ENCODE measurements around the gene MTMR12. TPM values are rescaled to one million over a fixed set of nuclear protein-coding genes. Genes with fewer than 3 reads are reported as not detected.

MTMR12 gene
- total RNA-seq, 1 experiment from 2014 or later = 42.7 TPM

DNA sequence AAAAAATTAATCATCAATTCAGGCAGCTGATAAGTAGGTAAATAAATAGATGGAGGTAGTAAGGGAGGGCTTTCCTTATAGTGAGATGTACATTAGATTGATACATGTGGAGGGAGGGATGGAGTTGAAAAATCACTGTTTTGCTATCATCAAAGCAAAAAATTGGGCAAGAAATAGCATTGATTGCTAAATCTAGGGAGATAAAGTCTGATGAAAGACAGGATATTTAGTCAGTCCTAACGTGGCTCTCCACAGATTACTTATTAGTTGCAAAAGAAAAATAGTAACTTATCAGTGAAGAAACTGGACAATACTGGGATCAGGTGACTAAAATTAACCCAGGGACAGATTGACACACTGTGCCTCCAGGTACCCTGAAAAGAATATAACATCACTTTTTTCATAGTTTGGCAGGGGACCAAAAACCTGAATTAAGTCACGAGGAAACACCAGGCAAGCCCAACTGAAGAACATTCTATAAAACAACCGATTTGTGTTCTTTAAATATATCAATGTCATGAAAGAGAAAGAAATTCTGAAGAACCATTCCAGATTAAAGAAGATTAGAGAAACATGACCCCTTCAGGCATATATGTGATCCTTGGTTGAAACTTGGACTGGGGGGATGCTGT, 111.5 kb downstream of the MTMR12 start:
- ChIA-PET POLR2A (no interaction called here), CTCF (no interaction called here)
- TF ChIP-seq GABPB1 (CRISPR knock-in tag; IDR thresholded peaks at IDR 0.05) = peak; percentile 86
- TF ChIP-seq, protein P1, sequence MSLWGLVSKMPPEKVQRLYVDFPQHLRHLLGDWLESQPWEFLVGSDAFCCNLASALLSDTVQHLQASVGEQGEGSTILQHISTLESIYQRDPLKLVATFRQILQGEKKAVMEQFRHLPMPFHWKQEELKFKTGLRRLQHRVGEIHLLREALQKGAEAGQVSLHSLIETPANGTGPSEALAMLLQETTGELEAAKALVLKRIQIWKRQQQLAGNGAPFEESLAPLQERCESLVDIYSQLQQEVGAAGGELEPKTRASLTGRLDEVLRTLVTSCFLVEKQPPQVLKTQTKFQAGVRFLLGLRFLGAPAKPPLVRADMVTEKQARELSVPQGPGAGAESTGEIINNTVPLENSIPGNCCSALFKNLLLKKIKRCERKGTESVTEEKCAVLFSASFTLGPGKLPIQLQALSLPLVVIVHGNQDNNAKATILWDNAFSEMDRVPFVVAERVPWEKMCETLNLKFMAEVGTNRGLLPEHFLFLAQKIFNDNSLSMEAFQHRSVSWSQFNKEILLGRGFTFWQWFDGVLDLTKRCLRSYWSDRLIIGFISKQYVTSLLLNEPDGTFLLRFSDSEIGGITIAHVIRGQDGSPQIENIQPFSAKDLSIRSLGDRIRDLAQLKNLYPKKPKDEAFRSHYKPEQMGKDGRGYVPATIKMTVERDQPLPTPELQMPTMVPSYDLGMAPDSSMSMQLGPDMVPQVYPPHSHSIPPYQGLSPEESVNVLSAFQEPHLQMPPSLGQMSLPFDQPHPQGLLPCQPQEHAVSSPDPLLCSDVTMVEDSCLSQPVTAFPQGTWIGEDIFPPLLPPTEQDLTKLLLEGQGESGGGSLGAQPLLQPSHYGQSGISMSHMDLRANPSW (CRISPR knock-in tag; conservative IDR thresholded peaks at IDR 0.05; ENCODE audit: low read depth) = no peak
- TF ChIP-seq FOXK1 (CRISPR knock-in tag; IDR thresholded peaks at IDR 0.05) = no peak
- Mint-ChIP-seq H3K4me1 (no peaks in the 10 kb centered on the region), H3K4me3 (no peak overlapping the region), H3K9me3 (no peaks in the 10 kb centered on the region), H3K36me3 (no peaks in the 10 kb centered on the region), H3K27me3 (ENCODE audit: low read depth) (no peaks in the 10 kb centered on the region), H3K27ac (no peak overlapping the region)
- ATAC-seq = no peak
- no peak for DNase-seq (ENCODE audit: low spot score)

DNA sequence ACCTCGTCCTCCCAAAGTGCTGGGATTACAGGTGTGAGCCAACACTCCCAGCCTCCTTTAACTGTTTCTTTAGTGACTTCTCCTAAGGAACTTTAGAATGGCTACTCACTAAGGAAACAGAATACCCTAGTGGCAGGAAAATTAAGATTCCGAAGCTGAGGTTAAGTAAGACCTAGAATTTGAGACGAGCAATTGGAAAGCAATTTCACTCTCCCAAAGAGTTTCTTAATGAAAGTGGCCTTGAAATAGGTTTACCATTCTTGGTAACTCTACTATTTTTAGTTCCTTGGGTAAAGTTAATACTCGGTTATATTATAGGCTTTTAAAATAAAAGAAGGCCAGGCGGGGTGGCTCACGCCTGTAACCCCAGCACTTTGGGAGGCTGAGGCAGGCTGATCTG, 115.7 kb downstream of the MTMR12 start:
- no peak for DNase-seq (ENCODE audit: low spot score)
- TF ChIP-seq, protein P2, sequence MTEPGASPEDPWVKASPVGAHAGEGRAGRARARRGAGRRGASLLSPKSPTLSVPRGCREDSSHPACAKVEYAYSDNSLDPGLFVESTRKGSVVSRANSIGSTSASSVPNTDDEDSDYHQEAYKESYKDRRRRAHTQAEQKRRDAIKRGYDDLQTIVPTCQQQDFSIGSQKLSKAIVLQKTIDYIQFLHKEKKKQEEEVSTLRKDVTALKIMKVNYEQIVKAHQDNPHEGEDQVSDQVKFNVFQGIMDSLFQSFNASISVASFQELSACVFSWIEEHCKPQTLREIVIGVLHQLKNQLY (CRISPR knock-in tag; IDR thresholded peaks at IDR 0.05) = no peak
- TF ChIP-seq TEAD4 (CRISPR knock-in tag; IDR thresholded peaks at IDR 0.05) (no peak), NR2C2 (CRISPR knock-in tag; IDR thresholded peaks at IDR 0.05) (no peak), JUN (CRISPR knock-in tag; IDR thresholded peaks at IDR 0.05) (no peak)
- TF ChIP-seq, protein P3, sequence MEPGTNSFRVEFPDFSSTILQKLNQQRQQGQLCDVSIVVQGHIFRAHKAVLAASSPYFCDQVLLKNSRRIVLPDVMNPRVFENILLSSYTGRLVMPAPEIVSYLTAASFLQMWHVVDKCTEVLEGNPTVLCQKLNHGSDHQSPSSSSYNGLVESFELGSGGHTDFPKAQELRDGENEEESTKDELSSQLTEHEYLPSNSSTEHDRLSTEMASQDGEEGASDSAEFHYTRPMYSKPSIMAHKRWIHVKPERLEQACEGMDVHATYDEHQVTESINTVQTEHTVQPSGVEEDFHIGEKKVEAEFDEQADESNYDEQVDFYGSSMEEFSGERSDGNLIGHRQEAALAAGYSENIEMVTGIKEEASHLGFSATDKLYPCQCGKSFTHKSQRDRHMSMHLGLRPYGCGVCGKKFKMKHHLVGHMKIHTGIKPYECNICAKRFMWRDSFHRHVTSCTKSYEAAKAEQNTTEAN (CRISPR knock-in tag; IDR thresholded peaks at IDR 0.05) = no peak
- CTCF ChIA-PET = interaction anchor here (1.5 to 1.9 kb wide), 2 partner anchors 35 to 133 kb away, joined by 4 to 5 read pairs; no protein-coding TSS in a partner anchor
- ATAC-seq = peak; percentile 61
- Mint-ChIP-seq H3K27me3 (ENCODE audit: low read depth) (no peaks in the 10 kb centered on the region), H3K4me1 (no peaks in the 10 kb centered on the region), H3K9me3 (no peaks in the 10 kb centered on the region), H3K27ac (no peak overlapping the region), H3K36me3 (no peaks in the 10 kb centered on the region), H3K4me3 (no peak overlapping the region)
- POLR2A ChIA-PET = no interaction called here

DNA sequence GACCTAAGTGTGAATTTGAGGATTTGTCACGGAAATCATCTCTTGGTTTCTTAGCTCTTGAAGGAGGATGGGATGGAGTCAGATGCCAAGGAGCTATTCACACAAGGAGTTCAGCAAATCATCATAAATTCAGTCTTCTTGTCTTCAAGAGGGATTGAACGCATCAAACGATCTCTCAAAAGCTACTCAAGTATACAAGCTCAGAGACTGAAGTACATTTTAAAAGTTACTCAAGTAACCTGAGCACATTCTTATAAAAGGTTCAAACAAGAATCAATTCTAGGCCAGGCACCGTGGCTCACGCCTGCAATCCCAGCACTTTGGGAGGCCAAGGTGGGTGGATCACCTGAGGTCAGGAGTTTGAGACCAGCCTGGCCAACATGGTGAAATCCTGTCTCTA, 117.5 kb downstream of the MTMR12 start:
- Mint-ChIP-seq H3K27me3 (ENCODE audit: low read depth) (no peaks in the 10 kb centered on the region), H3K36me3 (0 out of 2 replicates have a peak, but pooled peaks cover 1% of the 10 kb centered on the region), H3K9me3 (0 out of 2 replicates have a peak, but pooled peaks cover 2% of the 10 kb centered on the region), H3K27ac (no peak overlapping the region), H3K4me3 (no peak overlapping the region), H3K4me1 (no peaks in the 10 kb centered on the region)
- ATAC-seq = no peak
- DNase-seq (ENCODE audit: low spot score) = no peak
- ChIA-PET CTCF (no interaction called here), POLR2A (no interaction called here)
- TF ChIP-seq, protein P4, sequence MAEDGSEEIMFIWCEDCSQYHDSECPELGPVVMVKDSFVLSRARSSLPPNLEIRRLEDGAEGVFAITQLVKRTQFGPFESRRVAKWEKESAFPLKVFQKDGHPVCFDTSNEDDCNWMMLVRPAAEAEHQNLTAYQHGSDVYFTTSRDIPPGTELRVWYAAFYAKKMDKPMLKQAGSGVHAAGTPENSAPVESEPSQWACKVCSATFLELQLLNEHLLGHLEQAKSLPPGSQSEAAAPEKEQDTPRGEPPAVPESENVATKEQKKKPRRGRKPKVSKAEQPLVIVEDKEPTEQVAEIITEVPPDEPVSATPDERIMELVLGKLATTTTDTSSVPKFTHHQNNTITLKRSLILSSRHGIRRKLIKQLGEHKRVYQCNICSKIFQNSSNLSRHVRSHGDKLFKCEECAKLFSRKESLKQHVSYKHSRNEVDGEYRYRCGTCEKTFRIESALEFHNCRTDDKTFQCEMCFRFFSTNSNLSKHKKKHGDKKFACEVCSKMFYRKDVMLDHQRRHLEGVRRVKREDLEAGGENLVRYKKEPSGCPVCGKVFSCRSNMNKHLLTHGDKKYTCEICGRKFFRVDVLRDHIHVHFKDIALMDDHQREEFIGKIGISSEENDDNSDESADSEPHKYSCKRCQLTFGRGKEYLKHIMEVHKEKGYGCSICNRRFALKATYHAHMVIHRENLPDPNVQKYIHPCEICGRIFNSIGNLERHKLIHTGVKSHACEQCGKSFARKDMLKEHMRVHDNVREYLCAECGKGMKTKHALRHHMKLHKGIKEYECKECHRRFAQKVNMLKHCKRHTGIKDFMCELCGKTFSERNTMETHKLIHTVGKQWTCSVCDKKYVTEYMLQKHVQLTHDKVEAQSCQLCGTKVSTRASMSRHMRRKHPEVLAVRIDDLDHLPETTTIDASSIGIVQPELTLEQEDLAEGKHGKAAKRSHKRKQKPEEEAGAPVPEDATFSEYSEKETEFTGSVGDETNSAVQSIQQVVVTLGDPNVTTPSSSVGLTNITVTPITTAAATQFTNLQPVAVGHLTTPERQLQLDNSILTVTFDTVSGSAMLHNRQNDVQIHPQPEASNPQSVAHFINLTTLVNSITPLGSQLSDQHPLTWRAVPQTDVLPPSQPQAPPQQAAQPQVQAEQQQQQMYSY (CRISPR knock-in tag; IDR thresholded peaks at IDR 0.05) = no peak
- TF ChIP-seq MXD4 (CRISPR knock-in tag; IDR thresholded peaks at IDR 0.05; ENCODE audit: borderline replicate concordance) (no peak), PRRX2 (CRISPR knock-in tag; IDR thresholded peaks at IDR 0.05) (no peak), NFATC4 (CRISPR knock-in tag; IDR thresholded peaks at IDR 0.05) (no peak), TEAD1 (CRISPR knock-in tag; IDR thresholded peaks at IDR 0.05) (no peak), ZNF121 (CRISPR knock-in tag; IDR thresholded peaks at IDR 0.05) (no peak), SMAD4 (CRISPR knock-in tag; IDR thresholded peaks at IDR 0.05) (no peak), JAZF1 (CRISPR knock-in tag; IDR thresholded peaks at IDR 0.05) (no peak), SP1 (CRISPR knock-in tag; conservative IDR thresholded peaks at IDR 0.05) (no peak), NR3C1 (CRISPR knock-in tag; conservative IDR thresholded peaks at IDR 0.05; ENCODE audit: low read depth) (no peak), SMAD3 (CRISPR knock-in tag; IDR thresholded peaks at IDR 0.05; ENCODE audit: borderline replicate concordance) (no peak), ELF4 (CRISPR knock-in tag; IDR thresholded peaks at IDR 0.05; ENCODE audit: low read depth) (no peak), GRHL2 (CRISPR knock-in tag; IDR thresholded peaks at IDR 0.05; ENCODE audit: insufficient replicate concordance, severe bottlenecking) (no peak)
- TF ChIP-seq, protein P5, sequence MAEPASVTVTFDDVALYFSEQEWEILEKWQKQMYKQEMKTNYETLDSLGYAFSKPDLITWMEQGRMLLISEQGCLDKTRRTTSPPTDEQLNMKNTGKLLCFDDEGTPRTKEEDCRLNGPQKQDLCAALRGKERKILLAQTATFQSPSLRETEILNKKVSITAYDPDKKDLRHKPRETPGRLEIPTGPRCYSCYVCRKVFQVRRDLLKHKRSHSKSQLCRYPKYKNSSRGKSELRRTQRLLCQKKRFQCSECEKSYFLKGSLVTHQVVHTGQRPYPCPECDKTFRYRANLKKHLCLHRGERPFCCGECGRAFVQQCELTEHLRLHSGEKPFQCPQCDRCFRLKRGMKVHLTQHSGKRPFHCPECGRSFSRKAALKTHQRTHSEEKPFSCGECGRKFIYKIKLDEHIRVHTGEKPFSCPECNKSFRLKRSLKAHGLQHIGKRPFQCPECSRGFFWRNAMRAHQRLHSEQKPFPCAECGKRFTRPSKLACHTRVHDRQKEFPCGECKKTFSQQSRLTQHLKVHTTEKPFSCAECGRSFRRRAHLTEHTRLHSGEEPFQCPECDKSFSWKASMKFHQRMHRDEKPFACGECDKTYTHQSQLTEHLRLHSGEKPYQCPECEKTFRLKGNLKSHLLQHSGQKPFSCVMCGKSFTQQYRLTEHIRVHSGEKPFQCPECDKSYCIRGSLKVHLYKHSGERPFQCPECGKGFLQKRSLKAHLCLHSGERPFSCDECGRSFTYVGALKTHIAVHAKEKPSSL (CRISPR knock-in tag; conservative IDR thresholded peaks at IDR 0.05) = no peak
- TF ChIP-seq, protein P6, sequence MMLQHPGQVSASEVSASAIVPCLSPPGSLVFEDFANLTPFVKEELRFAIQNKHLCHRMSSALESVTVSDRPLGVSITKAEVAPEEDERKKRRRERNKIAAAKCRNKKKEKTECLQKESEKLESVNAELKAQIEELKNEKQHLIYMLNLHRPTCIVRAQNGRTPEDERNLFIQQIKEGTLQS (CRISPR knock-in tag; conservative IDR thresholded peaks at IDR 0.05) = no peak

Data from WTC11 (cell line).